IMR-90 (cell line): ENCODE data around the gene PISD. TPM values are rescaled to one million over a fixed set of nuclear protein-coding genes. Genes with fewer than 3 reads are reported as not detected.

Experiments used
- ATAC-seq: fragments of 200-7000 bp; cut with Tn5 transposase; 2 replicates; pipeline ENCODE4 v1.9.1; 2020; ENCODE audit warnings: low read depth, mild to moderate bottlenecking, moderate library complexity
- BruUV-seq: library from RNA; stranded (reverse); fragments of 400-500 nt; replicated peaks from 2 replicates; lab custom pipeline; 2021; lab: Mats Ljungman, UMichigan
- CTCF ChIA-PET: fragments of 300-600 bp; formaldehyde crosslinking; extraction: SDS; loops from one replicate; lab custom pipeline; 2021; ENCODE audit warnings: antibody characterized with exemption; lab: Yijun Ruan, JAX
- POLR2A ChIA-PET: fragments of 300-600 bp; sonication (Branson Sonifier 250); formaldehyde crosslinking; loops from one replicate; lab custom pipeline; 2022; ENCODE audit warnings: antibody characterized with exemption; ENCODE audit not compliant: unreplicated experiment; lab: Charles Lee
- DNase-seq: peaks from one replicate; pipeline ENCODE4 v3.0.0; 2013
- H2AFZ ChIP-seq: replicated peaks from 2 replicates; pipeline ENCODE3; 2013; ENCODE audit warnings: low read length, mild to moderate bottlenecking; ENCODE audit not compliant: poor library complexity
- H2AK5ac ChIP-seq: 2 replicates; pipeline ENCODE4 v1.6.1; 2013; ENCODE audit warnings: low read depth, low read length, inconsistent platforms
- H2AK9ac ChIP-seq: replicated peaks from 2 replicates; pipeline ENCODE3; 2013; ENCODE audit warnings: mild to moderate bottlenecking, low read depth, low read length, moderate library complexity; ENCODE audit not compliant: poor library complexity
- H2BK120ac ChIP-seq: 2 replicates; pipeline ENCODE4 v1.6.1; 2013; ENCODE audit warnings: low read depth, low read length, inconsistent platforms
- H2BK15ac ChIP-seq: 3 replicates; pipeline ENCODE4 v1.6.1; 2013; ENCODE audit warnings: low read depth, low read length, inconsistent platforms
- H2BK20ac ChIP-seq: 2 replicates; pipeline ENCODE4 v1.6.1; 2013; ENCODE audit warnings: low read depth, mild to moderate bottlenecking, inconsistent platforms, low read length, moderate library complexity
- H2BK5ac ChIP-seq: 2 replicates; pipeline ENCODE4 v1.6.1; 2013; ENCODE audit warnings: mild to moderate bottlenecking, low read depth, low read length, inconsistent platforms; ENCODE audit not compliant: poor library complexity, severe bottlenecking
- H3K14ac ChIP-seq: replicated peaks from 2 replicates; pipeline ENCODE4 v1.6.1; 2013; ENCODE audit warnings: low read depth, low read length, inconsistent platforms
- H3K18ac ChIP-seq: 2 replicates; pipeline ENCODE4 v1.6.1; 2013; ENCODE audit warnings: low read depth, low read length, control low read depth
- H3K23ac ChIP-seq: 2 replicates; pipeline ENCODE4 v1.6.1; 2013; ENCODE audit warnings: low read depth, low read length, inconsistent platforms
- H3K27ac ChIP-seq: 2 replicates; pipeline ENCODE4 v1.5.1; 2013; ENCODE audit warnings: mild to moderate bottlenecking, control low read depth, low read length; ENCODE audit not compliant: insufficient read depth
- H3K27me3 ChIP-seq: 2 replicates; pipeline ENCODE4 v1.6.1; 2013; ENCODE audit warnings: low read length; ENCODE audit not compliant: control insufficient read depth, insufficient read depth
- H3K36me3 ChIP-seq: 2 replicates; pipeline ENCODE4 v1.6.1; 2013; ENCODE audit warnings: low read length, mixed read lengths; ENCODE audit not compliant: control insufficient read depth, insufficient read depth
- H3K4ac ChIP-seq: 2 replicates; pipeline ENCODE4 v1.6.1; 2013; ENCODE audit warnings: low read depth, low read length, inconsistent platforms
- H3K4me1 ChIP-seq: 2 replicates; pipeline ENCODE4 v1.6.1; 2013; ENCODE audit warnings: low read length, mixed read lengths; ENCODE audit not compliant: control insufficient read depth, insufficient read depth
- H3K4me2 ChIP-seq: 2 replicates; pipeline ENCODE4 v1.6.1; 2013; ENCODE audit warnings: low read depth, mild to moderate bottlenecking, control low read depth, low read length, moderate library complexity
- H3K4me3 ChIP-seq: 2 replicates; pipeline ENCODE4 v1.5.1; 2013; ENCODE audit warnings: low read depth, mild to moderate bottlenecking, control low read depth, low read length, moderate library complexity; ENCODE audit not compliant: insufficient read depth
- H3K56ac ChIP-seq: 2 replicates; pipeline ENCODE4 v1.6.1; 2013; ENCODE audit warnings: low read length, inconsistent platforms; ENCODE audit not compliant: insufficient read depth; ENCODE audit errors: extremely low read depth
- H3K79me1 ChIP-seq, 2 experiments: 2 replicates each; pipeline ENCODE4 v1.6.1; 2013; ENCODE audit warnings: low read length in 2 of 2, inconsistent platforms in 1 of 2, low read depth in 1 of 2
- H3K9ac ChIP-seq: 2 replicates; pipeline ENCODE4 v1.6.1; 2013; ENCODE audit warnings: low read depth, low read length, control low read depth
- H3K9me1 ChIP-seq: 2 replicates; pipeline ENCODE4 v1.6.1; 2013; ENCODE audit warnings: low read length, inconsistent platforms; ENCODE audit not compliant: insufficient read depth
- H3K9me3 ChIP-seq: 2 replicates; pipeline ENCODE4 v1.6.1; 2013; ENCODE audit warnings: low read length; ENCODE audit not compliant: control insufficient read depth, insufficient read depth
- H4K20me1 ChIP-seq: 2 replicates; pipeline ENCODE4 v1.6.1; 2013; ENCODE audit warnings: low read length, inconsistent platforms; ENCODE audit not compliant: insufficient read depth
- H4K5ac ChIP-seq: 2 replicates; pipeline ENCODE4 v1.6.1; 2013; ENCODE audit warnings: mild to moderate bottlenecking, low read depth, low read length, control low read depth
- H4K8ac ChIP-seq, 2 experiments: 2 replicates each; pipeline ENCODE4 v1.6.1; 2013; ENCODE audit warnings: low read depth in 2 of 2, low read length in 2 of 2, control low read depth in 1 of 2, inconsistent platforms in 1 of 2
- H4K91ac ChIP-seq: 2 replicates; pipeline ENCODE4 v1.6.1; 2013; ENCODE audit warnings: low read depth, low read length, inconsistent platforms; ENCODE audit not compliant: insufficient read depth
- BHLHE40 ChIP-seq: fragments of 150-350 bp; IDR thresholded peaks from 2 replicates; pipeline ENCODE4 v1.6.1; 2016; ENCODE audit warnings: mild to moderate bottlenecking, low read depth, low read length
- CEBPB ChIP-seq: IDR thresholded peaks from 2 replicates; pipeline ENCODE4 v1.6.1; 2012; ENCODE audit warnings: low read depth, low read length, improper control_type of control experiment
- CHD1 ChIP-seq: IDR thresholded peaks from 2 replicates; pipeline ENCODE4 v1.6.1; 2012; ENCODE audit warnings: low read depth, low read length, improper control_type of control experiment
- CTCF ChIP-seq: conservative IDR thresholded peaks from 2 replicates; pipeline ENCODE4 v1.5.1; 2012; ENCODE audit warnings: mild to moderate bottlenecking, low read depth, low read length, improper control_type of control experiment
- ELK1 ChIP-seq: fragments of 150-350 bp; IDR thresholded peaks from 2 replicates; pipeline ENCODE4 v1.6.1; 2016; ENCODE audit warnings: low read depth, mild to moderate bottlenecking, low read length, moderate library complexity, borderline replicate concordance
- FOS ChIP-seq: fragments of 150-350 bp; IDR thresholded peaks from 2 replicates; pipeline ENCODE4 v1.6.1; 2016; ENCODE audit warnings: low read depth, low read length
- MAFK ChIP-seq: IDR thresholded peaks from 2 replicates; pipeline ENCODE4 v1.6.1; 2012; ENCODE audit warnings: low read depth, low read length, improper control_type of control experiment
- MAZ ChIP-seq: IDR thresholded peaks from 2 replicates; pipeline ENCODE4 v1.6.1; 2012; ENCODE audit warnings: low read depth, mild to moderate bottlenecking, low read length, improper control_type of control experiment, moderate library complexity, borderline replicate concordance
- MXI1 ChIP-seq: IDR thresholded peaks from 2 replicates; pipeline ENCODE4 v1.6.1; 2012; ENCODE audit warnings: low read depth, mild to moderate bottlenecking, low read length, moderate library complexity, borderline replicate concordance
- NFE2L2 ChIP-seq: fragments of 150-350 bp; IDR thresholded peaks from 2 replicates; pipeline ENCODE4 v1.6.1; 2016; ENCODE audit warnings: low read depth, mild to moderate bottlenecking, low read length
- POLR2A ChIP-seq: IDR thresholded peaks from 2 replicates; pipeline ENCODE4 v1.6.1; 2012; ENCODE audit warnings: mild to moderate bottlenecking, low read depth, low read length
- RAD21 ChIP-seq: IDR thresholded peaks from 2 replicates; pipeline ENCODE4 v1.6.1; 2012; ENCODE audit warnings: low read length, improper control_type of control experiment
- RCOR1 ChIP-seq: IDR thresholded peaks from 2 replicates; pipeline ENCODE4 v1.6.1; 2012; ENCODE audit warnings: mild to moderate bottlenecking, low read length, improper control_type of control experiment; ENCODE audit not compliant: insufficient replicate concordance
- RFX5 ChIP-seq: IDR thresholded peaks from 2 replicates; pipeline ENCODE4 v1.8.0; 2012; ENCODE audit warnings: low read depth, mild to moderate bottlenecking, low read length, moderate library complexity
- SMC3 ChIP-seq: fragments of 150-350 bp; IDR thresholded peaks from 2 replicates; pipeline ENCODE4 v1.6.1; 2016; ENCODE audit warnings: low read depth, mild to moderate bottlenecking, antibody characterized with exemption, low read length, moderate library complexity
- USF2 ChIP-seq: fragments of 150-350 bp; IDR thresholded peaks from 2 replicates; pipeline ENCODE4 v1.6.1; 2017; ENCODE audit warnings: mild to moderate bottlenecking, antibody characterized with exemption, low read length, low read depth
- WGBS, 2 experiments: methylation state at CpG; one replicate each; pipeline versions ENCODE4 v1.1.5 to v1.1.7; 2013; ENCODE audit warnings: missing lambda C conversion rate in 2 of 2; ENCODE audit not compliant: insufficient read length in 1 of 2; ENCODE audit errors: extremely low coverage in 2 of 2; 5-methylcytosine and 5-hydroxymethylcytosine counted together
- dilution Hi-C: fragments of 300-500 bp; cut with HindIII; formaldehyde crosslinking; loops from one replicate; pipeline ENCODE4 v1.14.3; 2018; ENCODE audit warnings: low sequenced_read_pairs; ENCODE audit not compliant: unreplicated experiment
- in situ Hi-C: fragments of 300-500 bp; cut with MboI; formaldehyde crosslinking; loops from 3 replicates; pipeline ENCODE4 v1.14.3; 2019; ENCODE audit warnings: low sequenced_read_pairs, inconsistent platforms, mixed read lengths
- intact Hi-C: fragments of 100-400 bp; cut with micrococcal nuclease; formaldehyde crosslinking; loops from 2 replicates; pipeline ENCODE4 v1.10.0; 2022
- polyA plus RNA-seq, 3 experiments: library from polyadenylated mRNA; depleted of rRNA; stranded (reverse); fragments of >200 nt; gene quantifications; 2 replicates each; pipeline ENCODE4 v1.2.3, GENCODE V29; 2012; ENCODE audit warnings: low replicate concordance in 1 of 3
- total RNA-seq: library from RNA; depleted of rRNA; stranded (reverse); fragments of >200 nt; gene quantifications from 2 replicates; pipeline ENCODE4 v1.2.3, GENCODE V29; 2012

PISD gene
- total and polyA plus RNA-seq, 2 of the 4 experiments (the other 2 are of a cell fraction), result 34.1 to 48.8 TPM

- no peak overlapping the region for H2BK20ac ChIP-seq
- no peak overlapping the region for H3K14ac ChIP-seq
- no peak overlapping the region for H4K8ac ChIP-seq
- no peak overlapping the region for H2BK120ac ChIP-seq
- no peak for DNase-seq
- dilution Hi-C loops (no loop called here), intact Hi-C loops (no loop called here), in situ Hi-C loops (no loop called here)
- H3K9me1 ChIP-seq, result peaks cover 9% of the 10 kb centered on the region; the same call in 1 of the 2 replicates
- H4K91ac ChIP-seq, result no peak overlapping the region
- H3K36me3 ChIP-seq, result peaks cover 62% of the 10 kb centered on the region
- H3K23ac ChIP-seq, result no peak overlapping the region
- H3K18ac ChIP-seq, result no peak overlapping the region
- no peak for TF ChIP-seq BHLHE40
- no peak for TF ChIP-seq MAFK
- TF ChIP-seq CEBPB, result no peak
- TF ChIP-seq CTCF, result no peak
- no peak for TF ChIP-seq NFE2L2
- TF ChIP-seq CHD1, result no peak
- TF ChIP-seq RFX5, result no peak
- no peak for TF ChIP-seq ELK1
- TF ChIP-seq SMC3, result no peak
- TF ChIP-seq MXI1, result no peak
- TF ChIP-seq USF2, result no peak
- no peak for TF ChIP-seq MAZ
- TF ChIP-seq POLR2A, result no peak
- TF ChIP-seq FOS, result no peak
- TF ChIP-seq RAD21, result no peak
- no peak for TF ChIP-seq RCOR1
- no peak overlapping the region for H2BK5ac ChIP-seq
- H3K56ac ChIP-seq, result no peak overlapping the region
- no peak overlapping the region for H2AK9ac ChIP-seq
- H3K4me2 ChIP-seq, result no peak overlapping the region
- no peaks in the 10 kb centered on the region for H3K9me3 ChIP-seq
- H3K27ac ChIP-seq, result no peak overlapping the region
- POLR2A ChIA-PET, result no interaction called here
- no peak overlapping the region for H3K4ac ChIP-seq
- no peaks in the 10 kb centered on the region for H3K27me3 ChIP-seq
- peaks cover 21 to 61% of the 10 kb centered on the region in 2 experiments for H3K79me1 ChIP-seq
- peaks cover 74% of the 10 kb centered on the region for H4K20me1 ChIP-seq
- H2AFZ ChIP-seq, result no peak overlapping the region
- H3K4me3 ChIP-seq, result no peak overlapping the region
- H4K5ac ChIP-seq, result no peak overlapping the region
- BruUV-seq, result no TSS peak
- H2AK5ac ChIP-seq, result no peak overlapping the region
- no peak overlapping the region for H2BK15ac ChIP-seq
- CTCF ChIA-PET, result no interaction called here
- H3K9ac ChIP-seq, result no peak overlapping the region
- ATAC-seq, result no peak
- WGBS, 2 experiments, result 80% methylated on average over 2 of the region's 20 CpGs; no CpG with 5 or more reads in 1 of the 2 experiments
- H3K4me1 ChIP-seq, result peaks cover 8% of the 10 kb centered on the region
Measured at GRCh38 chr22:31620756-31621480, 41.1 kb downstream of the PISD start.
